OCI-LY7 (cell line): ENCODE data around the gene HDAC4.

Experiments
- EZH2phosphoT487 ChIP-seq: fragments of 200-600 bp; sonication (generic); IDR thresholded peaks from 2 replicates; pipeline ENCODE4 v1.6.1; 2018; ENCODE audit warnings: low read depth, borderline replicate concordance, mild to moderate bottlenecking, mixed run types, antibody characterized with exemption, low read length, moderate library complexity, mixed read lengths
- TF ChIP-seq, protein P1 (sequence below): fragments of 200-600 bp; sonication (generic); conservative IDR thresholded peaks from 2 replicates; pipeline ENCODE4 v1.5.1; 2014; ENCODE audit warnings: mild to moderate bottlenecking, antibody characterized with exemption, low read length, moderate library complexity, mixed read lengths

DNA sequence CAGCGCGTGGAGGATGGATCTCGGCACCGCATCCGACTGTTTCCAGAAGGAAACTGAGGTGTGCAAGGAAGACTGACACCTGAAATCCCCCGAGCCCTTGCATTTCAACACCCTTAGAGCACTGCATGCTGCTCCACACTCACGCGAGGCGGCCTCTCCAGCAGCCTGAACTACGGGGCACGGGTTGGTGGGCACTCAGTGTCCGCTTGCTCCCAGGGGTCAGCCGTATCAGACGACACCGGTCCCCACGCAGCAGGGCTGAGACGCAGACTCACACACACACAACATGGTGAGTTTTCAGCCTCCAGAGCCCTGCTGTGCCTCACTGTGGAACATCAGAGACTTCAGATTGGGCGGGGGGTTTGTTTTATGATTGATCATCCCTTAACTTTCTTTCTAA is 283.0 kb downstream of the HDAC4 start:
- TF ChIP-seq, protein P1, sequence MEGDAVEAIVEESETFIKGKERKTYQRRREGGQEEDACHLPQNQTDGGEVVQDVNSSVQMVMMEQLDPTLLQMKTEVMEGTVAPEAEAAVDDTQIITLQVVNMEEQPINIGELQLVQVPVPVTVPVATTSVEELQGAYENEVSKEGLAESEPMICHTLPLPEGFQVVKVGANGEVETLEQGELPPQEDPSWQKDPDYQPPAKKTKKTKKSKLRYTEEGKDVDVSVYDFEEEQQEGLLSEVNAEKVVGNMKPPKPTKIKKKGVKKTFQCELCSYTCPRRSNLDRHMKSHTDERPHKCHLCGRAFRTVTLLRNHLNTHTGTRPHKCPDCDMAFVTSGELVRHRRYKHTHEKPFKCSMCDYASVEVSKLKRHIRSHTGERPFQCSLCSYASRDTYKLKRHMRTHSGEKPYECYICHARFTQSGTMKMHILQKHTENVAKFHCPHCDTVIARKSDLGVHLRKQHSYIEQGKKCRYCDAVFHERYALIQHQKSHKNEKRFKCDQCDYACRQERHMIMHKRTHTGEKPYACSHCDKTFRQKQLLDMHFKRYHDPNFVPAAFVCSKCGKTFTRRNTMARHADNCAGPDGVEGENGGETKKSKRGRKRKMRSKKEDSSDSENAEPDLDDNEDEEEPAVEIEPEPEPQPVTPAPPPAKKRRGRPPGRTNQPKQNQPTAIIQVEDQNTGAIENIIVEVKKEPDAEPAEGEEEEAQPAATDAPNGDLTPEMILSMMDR = no peak
- TF ChIP-seq EZH2phosphoT487 = no peak
